GM21526 (cell line): Measurements from ENCODE around the gene KCNQ1.

Experiments
- ATAC-seq: cut with Tn5 transposase; IDR thresholded peaks from one replicate; pipeline ENCODE4 v1.9.1; 2021; ENCODE audit warnings: moderate library complexity; ENCODE audit not compliant: unreplicated experiment, low FRiP score

The KCNQ1 gene

GRCh38 chr11:2563213-2564007 is 118.6 kb downstream of the KCNQ1 start:
- ATAC-seq, result no peak

GRCh38 chr11:2564008-2564530 is 119.3 kb downstream of the KCNQ1 start:
- ATAC-seq, result no peak

GRCh38 chr11:2564588-2565425 is 120.0 kb downstream of the KCNQ1 start:
- ATAC-seq, result no peak

DNA sequence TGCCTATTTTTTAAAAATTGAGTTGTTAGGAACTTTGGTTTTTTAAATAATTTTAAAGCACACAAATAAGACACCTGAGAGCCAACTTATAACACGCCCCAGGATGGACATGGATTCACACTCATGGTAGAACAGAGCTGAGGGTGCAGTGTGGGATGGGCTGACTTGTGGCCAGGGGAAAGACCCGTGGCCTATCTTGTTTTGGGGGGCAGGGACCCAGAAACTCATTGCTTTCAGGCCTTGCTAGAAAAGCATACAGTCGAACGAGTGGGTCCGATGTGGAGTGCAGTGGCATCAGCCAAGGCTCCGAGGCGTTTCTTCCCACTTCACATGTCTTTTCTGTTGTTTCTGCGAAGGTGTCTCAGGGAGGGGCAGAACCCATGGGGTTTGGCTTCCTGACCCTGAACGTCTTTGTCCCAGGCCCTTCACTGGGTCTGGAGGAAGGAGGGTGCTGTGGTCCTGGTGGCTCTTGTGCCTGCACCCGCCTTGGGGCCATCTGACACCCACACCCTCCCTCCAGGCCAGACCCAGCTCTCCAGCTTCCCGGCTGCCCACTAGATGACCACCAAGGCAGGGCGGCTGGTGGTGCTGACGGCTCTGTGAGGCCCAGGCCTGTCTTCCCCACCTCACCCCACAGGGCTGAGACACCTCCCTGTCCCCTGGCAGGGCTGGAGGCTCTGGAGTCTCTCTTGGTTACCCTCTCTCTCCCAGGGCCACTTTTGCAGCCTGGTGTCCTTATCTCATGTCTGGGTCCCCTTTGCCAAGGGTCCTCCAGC is 120.8 kb downstream of the KCNQ1 start:
- ATAC-seq, result no peak

DNA sequence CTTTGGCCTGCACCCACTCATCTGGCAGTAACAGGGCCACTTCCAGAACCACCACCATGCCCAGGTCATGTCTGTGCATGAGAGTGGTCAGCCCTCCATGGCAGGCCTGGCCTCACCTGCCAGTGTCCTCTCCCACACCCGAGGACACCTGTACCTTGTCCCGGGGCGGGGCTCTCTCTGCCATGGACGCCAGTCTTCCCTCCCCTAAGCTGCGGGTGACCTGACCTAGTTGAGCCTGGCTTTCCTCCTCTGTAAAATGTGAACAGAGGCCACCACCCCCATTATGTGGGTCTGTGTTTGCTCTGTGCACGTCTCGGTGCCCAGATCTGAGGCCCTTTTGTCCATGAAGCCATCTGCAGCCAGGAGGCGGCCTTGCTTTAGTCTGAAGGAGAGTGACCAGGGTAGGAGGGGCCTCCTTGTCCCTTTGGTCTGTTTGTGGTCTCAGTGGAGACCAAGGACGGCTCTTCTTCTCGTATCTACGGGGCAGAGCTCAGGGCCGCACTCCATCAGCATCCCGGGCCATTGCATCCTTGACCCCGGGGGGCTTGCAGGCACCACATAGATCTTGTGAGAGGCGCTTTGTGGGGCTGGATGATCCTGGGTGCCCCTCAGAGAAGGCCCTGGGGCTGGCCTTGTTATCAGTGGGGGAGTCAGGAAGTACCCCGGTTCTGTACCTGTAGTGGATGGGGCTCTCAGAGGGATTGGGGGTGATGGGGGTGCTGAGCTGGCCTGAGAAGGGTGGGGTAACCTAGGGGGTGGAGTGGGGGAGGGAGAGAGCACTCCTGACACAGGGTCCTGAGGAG is 121.6 kb downstream of the KCNQ1 start:
- ATAC-seq, result no peak

DNA sequence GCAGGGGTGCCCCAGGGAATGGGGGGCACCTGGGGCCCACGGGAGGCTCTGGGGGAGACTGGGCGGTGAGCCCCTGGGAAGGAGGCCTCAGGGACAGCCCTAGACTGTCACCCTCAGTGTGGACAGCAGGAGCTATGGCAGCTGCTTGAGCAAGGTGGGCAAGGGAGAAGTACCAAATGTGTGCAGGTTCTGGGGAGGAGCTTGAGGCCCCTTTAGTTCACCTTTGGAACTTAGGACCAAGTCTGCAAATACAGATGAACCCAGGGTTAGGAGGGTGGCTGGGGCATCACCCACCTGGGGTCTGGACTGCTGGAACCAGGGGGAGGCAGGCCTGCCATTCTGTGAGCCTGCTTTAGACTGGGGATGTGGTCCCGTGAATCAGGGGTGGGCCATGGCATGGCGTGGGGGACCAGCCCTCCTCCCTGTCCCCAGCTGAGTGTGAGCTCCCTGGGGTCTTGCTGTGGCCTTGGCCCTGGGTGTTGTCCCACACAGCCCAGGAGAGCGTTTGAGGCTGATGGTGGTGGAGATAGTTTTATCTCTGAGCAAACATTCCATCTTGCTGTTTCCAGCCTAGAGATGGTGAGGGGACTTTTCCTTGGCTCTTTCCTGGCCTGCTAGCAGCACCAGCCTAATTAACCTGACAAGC is 122.3 kb downstream of the KCNQ1 start:
- no peak for ATAC-seq

DNA sequence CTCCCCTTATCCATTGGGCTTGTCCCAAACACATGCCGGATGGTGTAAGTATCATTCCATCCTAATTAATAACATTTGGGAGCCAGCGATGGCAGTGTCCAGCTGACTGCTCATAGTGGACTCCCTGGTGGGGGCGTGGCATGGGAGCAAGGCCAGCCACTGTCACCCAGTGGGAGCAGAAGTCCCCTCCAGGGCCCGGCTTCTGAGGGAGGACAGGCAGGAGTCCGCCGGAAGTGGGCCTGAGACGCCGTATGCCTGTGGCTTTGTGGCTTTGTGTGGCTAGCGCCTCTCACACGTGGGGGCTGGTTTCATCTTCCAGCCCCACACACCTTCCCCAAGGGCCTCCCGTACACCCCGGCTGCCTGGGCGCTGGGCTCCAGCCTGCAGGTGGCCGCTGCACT is 124.5 kb downstream of the KCNQ1 start:
- ATAC-seq, result no peak

DNA sequence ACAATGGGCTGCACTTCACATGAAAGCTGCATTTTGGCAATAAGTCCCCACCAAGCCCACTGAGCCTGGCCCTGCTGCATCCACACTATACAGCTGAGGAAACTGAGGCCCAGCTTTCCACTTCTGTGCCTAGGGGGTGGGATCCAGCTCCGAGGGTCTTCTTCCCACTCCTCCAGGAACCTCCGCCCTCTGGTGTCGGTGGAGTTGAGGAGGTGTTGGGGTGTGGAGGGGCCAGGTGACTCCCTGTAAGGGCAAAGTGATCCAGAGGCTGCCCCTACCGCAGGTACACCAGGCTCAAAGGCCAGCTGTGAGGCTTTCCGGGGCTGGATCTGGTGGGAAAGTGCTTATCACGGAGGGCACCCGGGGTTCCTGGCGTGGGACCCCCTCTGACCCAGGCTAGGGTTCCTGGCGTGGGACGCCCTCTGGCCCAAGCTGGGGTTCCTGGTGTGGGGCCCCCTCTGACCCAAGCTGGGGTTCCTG is 125.0 kb downstream of the KCNQ1 start:
- ATAC-seq, result no peak

DNA sequence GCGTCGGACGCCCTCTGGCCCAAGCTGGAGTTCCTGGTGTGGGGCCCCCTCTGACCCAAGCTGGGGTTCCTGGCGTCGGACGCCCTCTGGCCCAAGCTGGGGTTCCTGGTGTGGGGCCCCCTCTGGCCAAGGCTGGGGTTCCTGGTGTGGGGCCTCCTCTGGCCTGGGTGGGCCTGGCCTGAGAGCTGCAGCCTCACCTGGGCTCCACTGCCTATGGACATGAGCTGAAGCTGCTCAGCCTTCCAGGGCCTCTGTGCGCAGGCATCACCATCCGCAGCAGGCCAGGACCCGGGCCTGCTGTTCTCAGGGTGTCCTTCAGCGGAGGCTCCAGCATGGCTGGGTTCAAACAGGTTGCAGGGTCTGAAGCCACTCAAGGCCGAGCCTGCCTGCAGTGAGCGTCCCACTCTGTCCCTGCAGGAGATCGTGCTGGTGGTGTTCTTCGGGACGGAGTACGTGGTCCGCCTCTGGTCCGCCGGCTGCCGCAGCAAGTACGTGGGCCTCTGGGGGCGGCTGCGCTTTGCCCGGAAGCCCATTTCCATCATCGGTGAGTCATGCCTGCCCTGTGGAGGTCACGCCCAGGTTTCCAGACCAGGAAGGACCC is 125.5 kb downstream of the KCNQ1 start:
- no peak for ATAC-seq

DNA sequence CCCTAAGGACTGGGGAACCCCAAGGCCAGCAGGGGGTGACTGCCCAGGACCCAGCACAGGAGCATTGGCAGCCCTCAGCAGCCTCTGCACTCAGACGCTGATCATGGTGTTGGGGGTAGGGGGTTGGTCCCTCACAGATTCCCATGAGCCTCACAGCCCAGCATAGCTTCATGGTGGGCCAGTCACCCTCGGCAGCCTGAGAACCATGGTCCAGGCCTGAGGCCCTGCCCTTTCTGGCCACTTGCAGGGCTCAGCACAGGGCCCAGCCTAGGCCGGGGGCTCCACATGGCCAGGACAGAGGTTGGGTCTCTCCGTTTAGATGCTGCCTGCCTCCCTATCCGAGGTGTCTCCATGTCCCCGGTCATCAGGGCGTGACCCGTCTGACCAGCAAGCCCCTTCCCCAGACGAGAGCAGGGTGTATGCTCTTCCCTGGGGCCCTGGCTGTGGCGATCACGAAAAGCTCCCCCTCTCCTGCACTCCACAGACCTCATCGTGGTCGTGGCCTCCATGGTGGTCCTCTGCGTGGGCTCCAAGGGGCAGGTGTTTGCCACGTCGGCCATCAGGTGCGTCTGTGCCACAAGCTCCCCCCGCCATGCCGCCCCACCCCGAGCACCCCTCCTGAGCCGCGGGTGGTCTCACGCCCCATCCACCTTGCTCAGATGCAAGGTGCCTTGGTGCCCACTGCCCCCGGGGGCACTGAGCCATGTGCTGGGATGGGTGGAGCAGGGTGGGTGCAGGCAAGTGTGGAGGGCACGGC is 126.2 kb downstream of the KCNQ1 start:
- no peak for ATAC-seq

GRCh38 chr11:2571598-2572281 is 126.9 kb downstream of the KCNQ1 start:
- no peak for ATAC-seq

GRCh38 chr11:2572491-2573239 is 127.9 kb downstream of the KCNQ1 start:
- no peak for ATAC-seq

DNA sequence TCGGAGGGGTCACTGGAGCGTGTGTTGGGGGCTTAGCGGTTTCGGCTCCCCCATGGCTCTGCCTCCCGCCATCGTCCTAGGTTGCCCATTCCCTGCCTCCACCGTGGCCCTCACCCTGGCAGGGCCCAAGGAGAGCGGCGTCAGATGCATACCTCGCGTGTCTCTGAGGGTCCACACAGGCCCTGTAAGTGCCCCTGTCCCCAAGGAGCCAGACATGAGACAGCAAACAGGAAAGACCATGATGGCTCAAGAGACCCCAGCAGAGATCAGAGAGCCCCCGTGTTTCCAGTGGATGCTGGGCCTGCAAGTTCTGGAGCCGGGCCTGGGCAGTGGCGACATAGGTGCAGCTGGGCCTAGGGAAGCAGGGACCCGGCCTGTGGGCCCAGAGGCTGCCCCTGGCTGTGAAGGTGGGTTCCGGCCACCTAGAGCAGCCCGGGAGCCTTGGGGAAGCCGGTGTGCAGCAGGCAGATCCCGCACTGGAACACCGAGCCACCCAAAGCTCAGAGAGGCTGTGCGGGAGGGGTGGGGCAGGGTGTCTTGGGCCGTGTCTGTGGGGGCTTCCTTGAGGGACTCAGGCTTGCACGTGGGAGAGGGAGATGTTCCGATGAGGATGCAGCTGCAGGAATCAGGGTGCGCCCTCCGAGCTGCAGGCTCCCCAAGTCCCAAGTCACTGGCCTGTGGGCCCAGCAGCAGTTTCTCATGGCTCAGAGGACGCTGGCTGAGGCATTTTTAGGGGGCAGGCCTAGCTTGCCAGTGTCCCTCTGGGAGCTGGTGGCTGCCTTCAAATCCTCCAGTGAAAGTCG is 128.6 kb downstream of the KCNQ1 start:
- no peak for ATAC-seq

DNA sequence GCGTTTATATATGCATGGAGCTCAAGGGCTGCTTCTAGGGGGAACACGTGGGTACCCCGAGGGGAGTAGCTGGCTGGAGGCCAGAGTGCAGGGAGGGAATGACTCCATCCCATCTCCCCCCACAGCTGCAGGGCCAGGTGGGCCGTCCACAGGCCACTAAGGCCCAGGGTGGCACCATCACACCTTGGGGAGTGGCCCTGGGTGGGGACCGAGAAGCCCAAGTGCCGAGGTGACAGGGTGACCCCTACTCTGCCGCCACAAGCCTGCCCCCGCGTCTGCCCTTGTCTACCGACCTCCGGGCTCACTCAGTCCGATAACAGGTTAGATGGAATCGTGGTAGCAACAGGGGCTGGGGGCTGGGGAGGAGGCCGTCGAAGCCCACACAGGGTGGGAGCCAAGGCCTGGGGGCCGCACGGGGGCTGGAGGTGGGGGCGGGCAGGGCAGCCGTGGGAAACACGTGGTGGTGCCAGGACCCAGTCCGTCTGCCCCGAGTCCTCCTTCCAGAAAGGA is 129.3 kb downstream of the KCNQ1 start:
- ATAC-seq, result no peak

GRCh38 chr11:2574553-2575535 is 130.0 kb downstream of the KCNQ1 start:
- no peak for ATAC-seq
